ENCODE data around the gene ZMIZ1.
"Not testable (repeated sequence)": the region's sequence is repeated elsewhere in the genome, so short reads cannot be mapped to it uniquely, and the experiment has no call there.

Gene ZMIZ1

DNA sequence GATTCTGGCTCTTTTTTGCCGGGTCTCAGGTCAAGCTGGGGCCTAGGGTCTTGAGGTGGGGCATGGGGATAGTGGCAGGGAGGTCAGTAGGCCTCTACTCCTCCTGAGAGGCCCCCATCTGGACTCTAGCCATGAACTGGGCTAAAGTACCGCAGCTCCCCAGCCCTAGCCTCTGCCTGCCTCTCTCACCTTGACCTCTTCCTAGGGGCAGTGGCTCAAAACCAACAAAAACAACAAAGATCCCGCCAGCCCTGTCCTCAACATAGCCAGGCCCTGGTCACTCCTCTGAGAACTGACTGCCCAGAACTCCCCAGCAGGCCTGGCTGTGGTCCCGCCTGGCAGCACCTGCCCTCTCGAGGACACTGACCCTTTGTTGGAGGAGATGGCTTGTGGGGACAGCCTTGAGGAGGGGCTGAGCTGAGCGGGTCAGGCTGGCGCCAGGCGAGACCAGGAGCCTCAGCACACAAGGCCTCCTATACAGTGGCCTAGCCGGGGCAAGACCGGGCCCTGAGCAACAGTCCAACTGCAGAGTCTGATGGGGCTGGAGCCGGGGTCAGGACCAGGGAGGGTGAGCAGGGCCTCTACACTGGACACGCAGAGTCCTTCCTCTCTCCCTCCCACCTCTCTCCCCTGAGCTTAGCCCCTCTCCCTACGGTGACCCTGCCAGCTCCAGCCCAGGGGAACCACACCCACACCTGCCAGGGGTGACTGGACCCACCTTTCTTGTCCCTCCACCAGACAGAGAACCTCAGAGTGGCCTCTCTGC lies 266.9 kb downstream of the ZMIZ1 start:
- no peak for DNase-seq
- Histone ChIP-seq H3K36me3 (replicated peaks) (no peaks in the 10 kb centered on the region), H3K27ac (no peak overlapping the region), H3K27me3 (replicated peaks) (no peaks in the 10 kb centered on the region), H3K4me3 (ENCODE audit: low read depth, low read length) (no peak overlapping the region)
- TF ChIP-seq, protein P1, sequence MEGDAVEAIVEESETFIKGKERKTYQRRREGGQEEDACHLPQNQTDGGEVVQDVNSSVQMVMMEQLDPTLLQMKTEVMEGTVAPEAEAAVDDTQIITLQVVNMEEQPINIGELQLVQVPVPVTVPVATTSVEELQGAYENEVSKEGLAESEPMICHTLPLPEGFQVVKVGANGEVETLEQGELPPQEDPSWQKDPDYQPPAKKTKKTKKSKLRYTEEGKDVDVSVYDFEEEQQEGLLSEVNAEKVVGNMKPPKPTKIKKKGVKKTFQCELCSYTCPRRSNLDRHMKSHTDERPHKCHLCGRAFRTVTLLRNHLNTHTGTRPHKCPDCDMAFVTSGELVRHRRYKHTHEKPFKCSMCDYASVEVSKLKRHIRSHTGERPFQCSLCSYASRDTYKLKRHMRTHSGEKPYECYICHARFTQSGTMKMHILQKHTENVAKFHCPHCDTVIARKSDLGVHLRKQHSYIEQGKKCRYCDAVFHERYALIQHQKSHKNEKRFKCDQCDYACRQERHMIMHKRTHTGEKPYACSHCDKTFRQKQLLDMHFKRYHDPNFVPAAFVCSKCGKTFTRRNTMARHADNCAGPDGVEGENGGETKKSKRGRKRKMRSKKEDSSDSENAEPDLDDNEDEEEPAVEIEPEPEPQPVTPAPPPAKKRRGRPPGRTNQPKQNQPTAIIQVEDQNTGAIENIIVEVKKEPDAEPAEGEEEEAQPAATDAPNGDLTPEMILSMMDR (IDR thresholded peaks at IDR 0.05; ENCODE audit: low read depth, low read length, missing control alignments) = no peak
- in situ Hi-C loops (cut with HindIII; ENCODE audit: low pct_ligation_motif_present, low sequenced_read_pairs) = no loop called here

DNA sequence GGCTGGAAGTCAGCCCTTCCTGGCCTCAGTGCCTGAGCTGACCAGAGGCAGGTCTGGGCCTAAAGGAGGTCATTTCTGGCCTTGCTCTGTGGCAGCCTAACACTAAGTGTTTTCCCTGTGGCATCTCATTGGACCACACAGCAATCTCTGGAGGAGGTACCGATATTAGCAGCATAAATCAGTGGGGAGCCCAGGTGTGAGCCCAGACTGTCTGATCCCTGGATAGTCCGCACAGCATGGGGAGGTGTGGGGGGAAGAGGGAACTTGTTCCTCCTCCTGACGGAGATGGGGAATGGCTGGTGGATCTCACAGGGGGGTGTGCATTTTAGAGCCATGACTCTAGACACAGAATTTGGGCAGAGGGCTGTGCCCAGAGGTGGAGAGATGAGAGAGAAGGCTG lies 267.5 kb downstream of the ZMIZ1 start:
- no peaks in the 10 kb centered on the region for H3K36me3 ChIP-seq (replicated peaks)
- H3K27me3 ChIP-seq (replicated peaks) = no peaks in the 10 kb centered on the region
- H3K4me3 ChIP-seq (ENCODE audit: low read depth, low read length) = no peak overlapping the region
- TF ChIP-seq, protein P1 (IDR thresholded peaks at IDR 0.05; ENCODE audit: low read depth, low read length, missing control alignments) = no peak
- in situ Hi-C loops (cut with HindIII; ENCODE audit: low pct_ligation_motif_present, low sequenced_read_pairs) = no loop called here
- no peak overlapping the region for H3K27ac ChIP-seq
- DNase-seq = no peak

DNA sequence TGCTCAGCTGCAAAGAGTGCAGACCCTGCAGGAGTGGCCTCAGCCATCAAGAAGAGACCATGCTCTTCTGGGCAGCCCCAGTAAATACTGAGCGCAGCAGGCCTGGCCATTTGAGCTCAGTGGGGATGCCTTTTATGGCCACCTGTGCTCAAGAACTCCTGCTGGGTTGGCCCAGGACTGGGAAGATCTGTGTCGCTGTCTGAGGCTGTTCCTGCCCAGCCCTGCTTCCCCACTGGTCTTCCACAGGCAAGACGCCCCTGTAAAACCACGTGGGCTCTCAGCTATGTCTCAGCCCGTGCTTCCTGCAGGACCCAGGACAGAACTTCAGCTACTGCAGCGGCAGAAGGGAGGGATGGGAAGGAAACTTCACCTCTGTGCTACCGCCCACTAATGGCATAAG lies 268.0 kb downstream of the ZMIZ1 start:
- in situ Hi-C loops (cut with HindIII; ENCODE audit: low pct_ligation_motif_present, low sequenced_read_pairs) = no loop called here
- Histone ChIP-seq H3K4me3 (ENCODE audit: low read depth, low read length) (no peak overlapping the region), H3K36me3 (replicated peaks) (no peaks in the 10 kb centered on the region), H3K27me3 (replicated peaks) (no peaks in the 10 kb centered on the region), H3K27ac (no peak overlapping the region)
- DNase-seq = no peak
- TF ChIP-seq, protein P1 (IDR thresholded peaks at IDR 0.05; ENCODE audit: low read depth, low read length, missing control alignments) = no peak

DNA sequence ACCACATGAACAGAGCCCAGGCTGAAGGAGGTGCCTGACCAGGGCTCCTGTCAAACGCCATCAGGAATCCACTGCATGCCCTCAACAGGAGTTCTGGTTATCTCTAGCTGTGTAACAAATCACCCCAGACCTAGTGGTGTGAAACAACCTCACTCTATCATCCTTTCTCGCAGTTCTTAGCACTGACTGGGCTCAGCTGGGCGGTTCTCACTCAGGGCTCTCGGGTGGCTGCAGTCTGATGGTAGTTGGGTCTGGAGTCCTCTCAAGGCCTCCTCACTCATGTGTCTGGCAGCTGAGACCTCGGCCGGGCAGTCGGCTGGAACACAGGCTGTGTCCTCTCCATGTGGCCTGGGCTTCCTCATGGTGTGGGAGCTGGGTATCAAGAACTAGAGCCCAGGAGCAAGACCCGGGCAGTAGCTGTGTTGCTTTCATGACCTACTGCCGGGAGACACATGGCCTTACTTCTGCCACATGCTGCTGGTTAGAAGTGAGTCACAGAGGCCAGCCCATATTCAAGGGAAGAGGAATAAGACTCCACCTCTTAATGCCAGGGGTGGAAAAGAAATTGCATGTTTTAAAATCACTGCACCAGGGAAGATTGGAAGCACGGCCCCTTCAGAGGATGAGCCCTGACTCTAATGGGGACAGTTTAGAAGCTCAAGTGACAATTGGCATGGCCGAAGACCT lies 269.2 kb downstream of the ZMIZ1 start:
- H3K27ac ChIP-seq; H3K4me3 ChIP-seq (ENCODE audit: low read depth, low read length); H3K36me3 ChIP-seq (replicated peaks); in situ Hi-C loops (cut with HindIII; ENCODE audit: low pct_ligation_motif_present, low sequenced_read_pairs); H3K27me3 ChIP-seq (replicated peaks); DNase-seq: not testable (repeated sequence)

DNA sequence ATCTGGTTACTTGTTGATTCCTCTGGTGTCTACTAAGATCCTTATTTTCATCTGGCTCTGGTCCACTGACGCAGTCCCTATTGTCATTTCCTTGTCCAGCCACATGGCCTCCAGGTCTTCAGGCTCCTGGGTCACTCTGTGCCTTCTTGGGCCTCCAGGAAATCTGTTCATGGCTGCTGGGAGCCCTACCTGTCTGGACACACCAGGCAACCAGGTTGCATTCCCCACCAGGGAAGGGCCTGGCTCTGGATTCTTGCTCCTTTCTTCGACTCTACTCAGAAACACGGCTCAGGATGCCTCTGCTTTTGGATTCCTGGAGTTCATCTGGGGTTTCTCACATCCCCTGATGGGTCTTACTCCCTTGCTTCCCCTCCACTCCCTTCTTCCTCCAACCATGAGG lies 270.5 kb downstream of the ZMIZ1 start:
- Histone ChIP-seq H3K36me3 (replicated peaks) (no peaks in the 10 kb centered on the region), H3K4me3 (ENCODE audit: low read depth, low read length) (no peak overlapping the region), H3K27me3 (replicated peaks) (no peaks in the 10 kb centered on the region), H3K27ac (no peak overlapping the region)
- in situ Hi-C loops (cut with HindIII; ENCODE audit: low pct_ligation_motif_present, low sequenced_read_pairs) = no loop called here
- DNase-seq = no peak
- TF ChIP-seq, protein P1 (IDR thresholded peaks at IDR 0.05; ENCODE audit: low read depth, low read length, missing control alignments) = no peak

DNA sequence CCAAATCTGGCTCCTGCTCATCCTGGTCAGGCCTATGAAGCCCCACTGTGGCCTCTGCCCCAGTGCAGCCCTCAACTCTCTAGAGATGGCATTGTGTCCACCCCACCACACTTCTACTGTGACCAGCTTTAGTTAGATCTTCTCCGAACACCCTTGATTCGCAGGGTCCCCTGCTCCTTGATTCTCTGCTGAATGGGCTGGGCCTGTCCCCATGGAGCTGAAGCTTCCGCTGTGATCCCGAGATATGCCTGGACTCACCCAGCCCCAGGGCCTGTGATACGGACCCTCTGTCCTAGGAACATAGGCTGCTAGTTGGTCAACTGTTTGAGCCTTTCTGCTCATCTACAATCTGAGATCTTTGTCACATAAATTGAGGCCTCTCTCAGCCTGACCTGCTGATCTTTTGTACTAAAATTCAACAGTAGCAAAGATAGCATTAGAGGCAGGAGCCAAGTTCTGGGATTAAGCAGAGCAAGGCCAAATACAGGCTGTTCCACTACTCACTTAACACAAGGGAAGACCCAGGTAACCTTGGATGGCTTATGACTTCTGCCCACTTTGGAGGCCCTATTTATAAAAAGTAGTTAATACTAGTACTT lies 272.0 kb downstream of the ZMIZ1 start:
- Histone ChIP-seq H3K27ac (no peak overlapping the region), H3K36me3 (replicated peaks) (no peaks in the 10 kb centered on the region), H3K27me3 (replicated peaks) (no peaks in the 10 kb centered on the region), H3K4me3 (ENCODE audit: low read depth, low read length) (no peak overlapping the region)
- in situ Hi-C loops (cut with HindIII; ENCODE audit: low pct_ligation_motif_present, low sequenced_read_pairs) = no loop called here
- DNase-seq = no peak
- TF ChIP-seq, protein P1 (IDR thresholded peaks at IDR 0.05; ENCODE audit: low read depth, low read length, missing control alignments) = no peak

Data from brain microvascular endothelial cell (primary cell).